ENCODE measurements around the gene PIN4. TPM values are rescaled to one million over a fixed set of nuclear protein-coding genes. Genes with fewer than 3 reads are reported as not detected.

PIN4 gene
- total RNA-seq, 4 donors from 2014 or later = 1.00 to 15.2 (median 8.1) TPM; not detected in 1

DNA sequence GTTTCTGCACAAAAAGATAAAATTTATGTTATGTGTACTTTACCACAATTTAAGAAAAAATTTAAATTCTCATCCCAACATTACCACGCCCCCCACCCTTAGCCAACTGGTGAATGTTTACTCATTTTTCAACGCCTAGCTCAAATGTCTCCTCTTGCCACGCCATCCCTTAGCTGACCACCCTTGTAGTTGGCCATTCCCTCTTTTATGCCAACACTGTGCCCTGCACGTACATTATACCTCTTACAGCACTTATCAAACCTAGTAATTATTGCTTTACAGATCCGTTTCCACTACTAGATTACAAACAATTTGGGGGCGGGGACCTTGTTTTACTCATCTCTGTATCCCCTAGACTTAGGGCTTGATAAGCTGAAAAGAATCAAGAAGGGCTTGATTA is 56.6 kb downstream of the PIN4 start:
- H3K27ac ChIP-seq = no peak overlapping the region
- peak overlapping the region in 2 of 4 donors; percentile 32 to 49 for H3K4me3 ChIP-seq
- WGBS, 2 donors (ENCODE audit: low coverage in 1 of 2) = 36% methylated on average over 6 of the region's 6 CpGs; no CpG with 5 or more reads in 1 of the 2 donors
- no peaks in the 10 kb centered on the region for H3K27me3 ChIP-seq
- DNase-seq = no peak
- in situ Hi-C loops (cut with MboI; ENCODE audit: low pct_ligation_motif_present in 1 of 4, low pct_unique_long_range_greater_than_20kb in 1 of 4, low sequenced_read_pairs in 3 of 4) (no loop called here), intact Hi-C loops (cut with DNase I; ENCODE audit: low total_unique reads) (no loop called here)
- no peak for TF ChIP-seq POLR2AphosphoS5 (IDR thresholded peaks at IDR 0.05)
- no peak for TF ChIP-seq EP300 (IDR thresholded peaks at IDR 0.05; ENCODE audit: low read depth)
- no peak for TF ChIP-seq POLR2A (IDR thresholded peaks at IDR 0.05)
- TF ChIP-seq, protein P1, sequence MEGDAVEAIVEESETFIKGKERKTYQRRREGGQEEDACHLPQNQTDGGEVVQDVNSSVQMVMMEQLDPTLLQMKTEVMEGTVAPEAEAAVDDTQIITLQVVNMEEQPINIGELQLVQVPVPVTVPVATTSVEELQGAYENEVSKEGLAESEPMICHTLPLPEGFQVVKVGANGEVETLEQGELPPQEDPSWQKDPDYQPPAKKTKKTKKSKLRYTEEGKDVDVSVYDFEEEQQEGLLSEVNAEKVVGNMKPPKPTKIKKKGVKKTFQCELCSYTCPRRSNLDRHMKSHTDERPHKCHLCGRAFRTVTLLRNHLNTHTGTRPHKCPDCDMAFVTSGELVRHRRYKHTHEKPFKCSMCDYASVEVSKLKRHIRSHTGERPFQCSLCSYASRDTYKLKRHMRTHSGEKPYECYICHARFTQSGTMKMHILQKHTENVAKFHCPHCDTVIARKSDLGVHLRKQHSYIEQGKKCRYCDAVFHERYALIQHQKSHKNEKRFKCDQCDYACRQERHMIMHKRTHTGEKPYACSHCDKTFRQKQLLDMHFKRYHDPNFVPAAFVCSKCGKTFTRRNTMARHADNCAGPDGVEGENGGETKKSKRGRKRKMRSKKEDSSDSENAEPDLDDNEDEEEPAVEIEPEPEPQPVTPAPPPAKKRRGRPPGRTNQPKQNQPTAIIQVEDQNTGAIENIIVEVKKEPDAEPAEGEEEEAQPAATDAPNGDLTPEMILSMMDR (IDR thresholded peaks at IDR 0.05) = no peak
- H3K9me3 ChIP-seq = no peaks in the 10 kb centered on the region
- peaks cover 0 to 6% (median 2%) of the 10 kb centered on the region in 4 donors for H3K4me1 ChIP-seq
- no peaks in the 10 kb centered on the region for H3K36me3 ChIP-seq

- TF ChIP-seq POLR2AphosphoS5 (IDR thresholded peaks at IDR 0.05) (peak in 2 of 3 donors; percentile 17 to 27), POLR2A (IDR thresholded peaks at IDR 0.05) (peak; percentile 25), EP300 (IDR thresholded peaks at IDR 0.05; ENCODE audit: low read depth) (no peak)
- WGBS, 2 donors (ENCODE audit: low coverage in 1 of 2) = 67% methylated on average over 56 of the region's 59 CpGs; no CpG with 5 or more reads in 1 of the 2 donors
Measured at GRCh38 chrX:72238721-72239475, 57.3 kb downstream of the PIN4 start, which contains the start of gene ERCC6L. Gene ERCC6L, minus strand, starts transcription at chrX:72239027. Its CDS starts 116 bp downstream, at chrX:72238911.

DNA sequence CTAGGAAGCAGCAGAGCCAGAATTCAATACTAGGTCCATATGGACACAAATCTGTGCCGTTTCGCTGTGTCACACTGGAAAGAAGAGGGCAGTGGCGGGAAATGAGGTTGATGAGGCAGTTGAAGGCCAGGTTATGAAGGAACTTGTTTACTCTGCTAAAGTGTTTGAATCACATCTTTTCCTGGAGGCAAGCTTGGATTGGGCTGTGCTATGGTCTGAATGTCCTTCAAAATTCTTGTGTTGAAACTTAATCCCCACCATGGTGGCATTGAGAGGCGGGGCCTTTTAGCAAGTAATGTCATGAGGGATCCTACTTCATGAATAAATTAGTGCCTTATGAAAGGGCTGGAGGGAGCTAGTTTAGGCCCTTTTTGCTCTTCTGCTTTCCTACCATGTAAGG is 59.4 kb downstream of the PIN4 start:
- Histone ChIP-seq H3K27me3 (no peaks in the 10 kb centered on the region), H3K36me3 (no peaks in the 10 kb centered on the region), H3K9me3 (no peaks in the 10 kb centered on the region), H3K4me1 (peaks cover 0 to 6% (median 2%) of the 10 kb centered on the region in 4 donors), H3K4me3 (no peak overlapping the region), H3K27ac (no peak overlapping the region)
- intact Hi-C loops (cut with DNase I; ENCODE audit: low total_unique reads) = no loop called here
- TF ChIP-seq POLR2AphosphoS5 (IDR thresholded peaks at IDR 0.05) = no peak
- no peak for TF ChIP-seq EP300 (IDR thresholded peaks at IDR 0.05; ENCODE audit: low read depth)
- TF ChIP-seq, protein P1 (IDR thresholded peaks at IDR 0.05) = no peak
- TF ChIP-seq POLR2A (IDR thresholded peaks at IDR 0.05) = no peak
- no peak for DNase-seq
- WGBS, 2 donors (ENCODE audit: low coverage in 1 of 2) = 87% methylated on average over 4 of the region's 4 CpGs; no CpG with 5 or more reads in 1 of the 2 donors
- in situ Hi-C loops (cut with MboI; ENCODE audit: low pct_ligation_motif_present in 1 of 4, low pct_unique_long_range_greater_than_20kb in 1 of 4, low sequenced_read_pairs in 3 of 4) = no loop called here

More at GRCh38 chrX:72238721-72239475, 57.3 kb downstream of the PIN4 start, which contains the start of gene ERCC6L:
- Histone ChIP-seq H3K27ac (peak within 1 kb of the TSS; percentile 18 to 68 (median 42)), H3K36me3 (no peaks in the 10 kb centered on the region), H3K27me3 (no peaks in the 10 kb centered on the region), H3K4me3 (peak within 1 kb of the TSS in 2 of 4 donors; percentile 32 to 49), H3K9me3 (no peaks in the 10 kb centered on the region), H3K4me1 (peaks cover 0 to 6% (median 2%) of the 10 kb centered on the region in 4 donors)
- in situ Hi-C loops (cut with MboI; ENCODE audit: low pct_ligation_motif_present in 1 of 4, low pct_unique_long_range_greater_than_20kb in 1 of 4, low sequenced_read_pairs in 3 of 4) (no loop called here), intact Hi-C loops (cut with DNase I; ENCODE audit: low total_unique reads) (no loop called here)
- DNase-seq = peak; percentile 84

GRCh38 chrX:72243472-72243871 is 61.9 kb downstream of the PIN4 start:
- intact Hi-C loops (cut with DNase I; ENCODE audit: low total_unique reads) = no loop called here
- no peaks in the 10 kb centered on the region for H3K9me3 ChIP-seq
- H3K27ac ChIP-seq = no peak overlapping the region
- peaks cover 0 to 12% (median 7%) of the 10 kb centered on the region in 4 donors for H3K4me1 ChIP-seq
- in situ Hi-C loops (cut with MboI; ENCODE audit: low pct_ligation_motif_present in 1 of 4, low pct_unique_long_range_greater_than_20kb in 1 of 4, low sequenced_read_pairs in 3 of 4) = no loop called here
- no peaks in the 10 kb centered on the region for H3K27me3 ChIP-seq
- WGBS, 2 donors (ENCODE audit: low coverage in 1 of 2) = 48 to 80% methylated on average over 1 to 3 of the region's 3 CpGs
- no peak for DNase-seq
- TF ChIP-seq POLR2A (IDR thresholded peaks at IDR 0.05) (no peak), EP300 (IDR thresholded peaks at IDR 0.05; ENCODE audit: low read depth) (no peak)
- H3K36me3 ChIP-seq = no peaks in the 10 kb centered on the region
- H3K4me3 ChIP-seq = no peak overlapping the region

- Histone ChIP-seq H3K4me1 (peaks cover 0 to 10% (median 6%) of the 10 kb centered on the region in 4 donors), H3K9me3 (no peaks in the 10 kb centered on the region), H3K4me3 (no peak overlapping the region), H3K36me3 (no peaks in the 10 kb centered on the region), H3K27ac (no peak overlapping the region), H3K27me3 (no peaks in the 10 kb centered on the region)
- TF ChIP-seq, protein P1 (IDR thresholded peaks at IDR 0.05) = peak; percentile 51 to 60 (median 56)
- TF ChIP-seq EP300 (IDR thresholded peaks at IDR 0.05; ENCODE audit: low read depth) (no peak), POLR2A (IDR thresholded peaks at IDR 0.05) (no peak)
- DNase-seq = peak; percentile 73
- 92% methylated on average over 3 of the region's 3 CpGs; no CpG with 5 or more reads in 1 of the 2 donors for WGBS, 2 donors (ENCODE audit: low coverage in 1 of 2)
- intact Hi-C loops (cut with DNase I; ENCODE audit: low total_unique reads) (no loop called here), in situ Hi-C loops (cut with MboI; ENCODE audit: low pct_ligation_motif_present in 1 of 4, low pct_unique_long_range_greater_than_20kb in 1 of 4, low sequenced_read_pairs in 3 of 4) (no loop called here)
Measured at GRCh38 chrX:72245461-72246089, 64.0 kb downstream of the PIN4 start.
